Measurements from ENCODE around the gene PDZD7. TPM values are rescaled to one million over a fixed set of nuclear protein-coding genes. Genes with fewer than 3 reads are reported as not detected.

PDZD7 gene
- polyA plus RNA-seq, 1 donor from 2014 or later = 1.5 TPM

GRCh38 chr10:101065481-101066145 lies 34.7 kb upstream of the PDZD7 start:
- H3K27me3 ChIP-seq (ENCODE audit: insufficient read depth, low read depth, low read length) = peaks cover 70% of the 10 kb centered on the region
- TF ChIP-seq MXI1 (conservative IDR thresholded peaks at IDR 0.05; ENCODE audit: poor library complexity, severe bottlenecking) (no peak), TAF1 (IDR thresholded peaks at IDR 0.05; ENCODE audit: low read depth) (no peak), CTCF (IDR thresholded peaks at IDR 0.05; ENCODE audit: poor library complexity, severe bottlenecking) (no peak), SMC3 (conservative IDR thresholded peaks at IDR 0.05; ENCODE audit: poor library complexity) (no peak), EZH2 (IDR thresholded peaks at IDR 0.05; ENCODE audit: borderline replicate concordance, insufficient read depth, low read length, poor library complexity, severe bottlenecking) (no peak), RAD21 (conservative IDR thresholded peaks at IDR 0.05) (no peak), REST (IDR thresholded peaks at IDR 0.05; ENCODE audit: borderline replicate concordance) (no peak), POLR2AphosphoS5 (IDR thresholded peaks at IDR 0.05) (no peak), EP300 (conservative IDR thresholded peaks at IDR 0.05; ENCODE audit: poor library complexity, severe bottlenecking) (no peak)
- H4K20me1 ChIP-seq (ENCODE audit: insufficient read depth) = no peaks in the 10 kb centered on the region
- H3K4me2 ChIP-seq (ENCODE audit: low read length) = no peak overlapping the region
- no peak overlapping the region for H3K27ac ChIP-seq (ENCODE audit: low read length)
- no peaks in the 10 kb centered on the region for H3K9me2 ChIP-seq (ENCODE audit: insufficient read depth, low read length)
- H3K36me3 ChIP-seq (ENCODE audit: insufficient read depth, low read length) = no peaks in the 10 kb centered on the region
- no peaks in the 10 kb centered on the region for H3K9me3 ChIP-seq (ENCODE audit: low read length)
- H3K4me3 ChIP-seq (ENCODE audit: low read length) = peak overlapping the region; percentile 66
- H2AFZ ChIP-seq (ENCODE audit: low read depth, low read length) = no peak overlapping the region
- H3K9ac ChIP-seq (ENCODE audit: low read length) = no peak overlapping the region
- no peaks in the 10 kb centered on the region for H3K79me2 ChIP-seq (replicated peaks; ENCODE audit: insufficient read depth, low read length)
- H3F3A ChIP-seq (ENCODE audit: insufficient read depth, low read length, poor library complexity, severe bottlenecking) = peaks cover 3% of the 10 kb centered on the region

GRCh38 chr10:101064415-101065030 lies 33.6 kb upstream of the PDZD7 start:
- no peak overlapping the region for H3K27ac ChIP-seq (ENCODE audit: low read length)
- H3K9ac ChIP-seq (ENCODE audit: low read length) = no peak overlapping the region
- H3K9me2 ChIP-seq (ENCODE audit: insufficient read depth, low read length) = no peaks in the 10 kb centered on the region
- H3K79me2 ChIP-seq (replicated peaks; ENCODE audit: insufficient read depth, low read length) = no peaks in the 10 kb centered on the region
- H3F3A ChIP-seq (ENCODE audit: insufficient read depth, low read length, poor library complexity, severe bottlenecking) = peaks cover 3% of the 10 kb centered on the region
- peaks cover 70% of the 10 kb centered on the region for H3K27me3 ChIP-seq (ENCODE audit: insufficient read depth, low read depth, low read length)
- no peaks in the 10 kb centered on the region for H3K9me3 ChIP-seq (ENCODE audit: low read length)
- TF ChIP-seq REST (IDR thresholded peaks at IDR 0.05; ENCODE audit: borderline replicate concordance) (no peak), RAD21 (conservative IDR thresholded peaks at IDR 0.05) (no peak), EP300 (conservative IDR thresholded peaks at IDR 0.05; ENCODE audit: poor library complexity, severe bottlenecking) (no peak), MXI1 (conservative IDR thresholded peaks at IDR 0.05; ENCODE audit: poor library complexity, severe bottlenecking) (no peak), TAF1 (IDR thresholded peaks at IDR 0.05; ENCODE audit: low read depth) (no peak), EZH2 (IDR thresholded peaks at IDR 0.05; ENCODE audit: borderline replicate concordance, insufficient read depth, low read length, poor library complexity, severe bottlenecking) (no peak), SMC3 (conservative IDR thresholded peaks at IDR 0.05; ENCODE audit: poor library complexity) (no peak), CTCF (IDR thresholded peaks at IDR 0.05; ENCODE audit: poor library complexity, severe bottlenecking) (no peak), POLR2AphosphoS5 (IDR thresholded peaks at IDR 0.05) (no peak)
- no peak overlapping the region for H3K4me3 ChIP-seq (ENCODE audit: low read length)
- H3K36me3 ChIP-seq (ENCODE audit: insufficient read depth, low read length) = no peaks in the 10 kb centered on the region
- no peaks in the 10 kb centered on the region for H4K20me1 ChIP-seq (ENCODE audit: insufficient read depth)
- no peak overlapping the region for H3K4me2 ChIP-seq (ENCODE audit: low read length)
- H2AFZ ChIP-seq (ENCODE audit: low read depth, low read length) = no peak overlapping the region

Data from neural cell (in vitro differentiated cells).